GM21526 (cell line): Measurements from ENCODE around the gene MLYCD.

Source experiments
- ATAC-seq: cut with Tn5 transposase; IDR thresholded peaks from one replicate; pipeline ENCODE4 v1.9.1; 2021; ENCODE audit warnings: moderate library complexity; ENCODE audit not compliant: unreplicated experiment, low FRiP score

Gene MLYCD

GRCh38 chr16:83952940-83953795 is 54.3 kb downstream of the MLYCD start, which contains the start of gene OSGIN1:
Gene OSGIN1 (plus strand): TSS chr16:83953240. CDS start chr16:83957672, 4,432 bp downstream.
- peak; percentile 80 for ATAC-seq

- no peak for ATAC-seq
These were observed 55.1 kb downstream of the MLYCD start for GRCh38 chr16:83953796-83954576.

GRCh38 chr16:83954577-83955016 is 55.7 kb downstream of the MLYCD start:
- no peak for ATAC-seq

GRCh38 chr16:83955218-83956130 is 56.6 kb downstream of the MLYCD start:
- ATAC-seq: no peak

- no peak for ATAC-seq
These were observed 57.7 kb downstream of the MLYCD start for GRCh38 chr16:83956336-83957289.

- no peak for ATAC-seq
These were observed 58.5 kb downstream of the MLYCD start for GRCh38 chr16:83957296-83957855.

GRCh38 chr16:83958137-83958845 is 59.4 kb downstream of the MLYCD start:
- no peak for ATAC-seq

- ATAC-seq: no peak
These were observed 60.1 kb downstream of the MLYCD start for GRCh38 chr16:83958846-83959565.

- no peak for ATAC-seq
These were observed 60.9 kb downstream of the MLYCD start for GRCh38 chr16:83959656-83960434.

GRCh38 chr16:83960521-83961249 is 61.8 kb downstream of the MLYCD start:
- no peak for ATAC-seq

- no peak for ATAC-seq
These were observed 62.7 kb downstream of the MLYCD start for GRCh38 chr16:83961591-83961990.

- no peak for ATAC-seq
These were observed 64.6 kb downstream of the MLYCD start for GRCh38 chr16:83963277-83964119.

GRCh38 chr16:83964684-83965443 is 65.9 kb downstream of the MLYCD start:
- no peak for ATAC-seq

GRCh38 chr16:83965444-83966152 is 66.7 kb downstream of the MLYCD start:
- no peak for ATAC-seq
